Lung (tissue), 12 donors: Measurements from ENCODE around the gene FOXA3. TPM values are rescaled to one million over a fixed set of nuclear protein-coding genes. Genes with fewer than 3 reads are reported as not detected.

Source experiments
- ATAC-seq: fragments of 200-7000 bp; cut with Tn5 transposase; one replicate; pipeline ENCODE4 v1.9.1; 2020; ENCODE audit warnings: moderate number of reproducible peaks; ENCODE audit not compliant: insufficient read depth, low FRiP score
- DNase-seq, 3 donors: peaks; one replicate each; pipeline ENCODE4 v3.0.0-alpha.2; 2013 to 2017
- H3K27ac ChIP-seq, 2 donors: one replicate each; pipeline ENCODE4 v1.5.1; 2013; ENCODE audit warnings: mild to moderate bottlenecking in 2 of 2, moderate library complexity in 2 of 2, control low read depth in 1 of 2, inconsistent platforms in 1 of 2, low read depth in 1 of 2, low read length in 1 of 2
- H3K27me3 ChIP-seq, 3 donors: one replicate each; pipeline ENCODE4 v1.5.1; 2013; ENCODE audit warnings: low read length in 2 of 3; ENCODE audit not compliant: control insufficient read depth in 3 of 3, insufficient read depth in 3 of 3
- H3K36me3 ChIP-seq, 4 donors: one replicate each; pipeline ENCODE4 v1.5.1; 2013; ENCODE audit warnings: low read length in 4 of 4, mild to moderate bottlenecking in 1 of 4, moderate library complexity in 1 of 4; ENCODE audit not compliant: control insufficient read depth in 4 of 4, insufficient read depth in 4 of 4
- H3K4me1 ChIP-seq, 5 donors: one replicate each; pipeline ENCODE4 v1.5.1; 2013; ENCODE audit warnings: low read length in 5 of 5, mild to moderate bottlenecking in 2 of 5, moderate library complexity in 1 of 5; ENCODE audit not compliant: control insufficient read depth in 5 of 5, insufficient read depth in 5 of 5
- H3K4me3 ChIP-seq: one replicate; pipeline ENCODE4 v1.5.1; 2013; ENCODE audit warnings: mild to moderate bottlenecking, control low read depth, moderate library complexity
- H3K9ac ChIP-seq, 2 donors: one replicate each; pipeline ENCODE4 v1.5.1; 2013; ENCODE audit warnings: low read length in 2 of 2, control low read depth in 1 of 2; ENCODE audit not compliant: insufficient read depth in 1 of 2
- H3K9me3 ChIP-seq, 4 donors: one replicate each; pipeline ENCODE4 v1.5.1; 2013; ENCODE audit warnings: low read length in 3 of 4, mild to moderate bottlenecking in 1 of 4, moderate library complexity in 1 of 4; ENCODE audit not compliant: control insufficient read depth in 4 of 4, insufficient read depth in 3 of 4
- CTCF ChIP-seq: IDR thresholded peaks from 2 replicates; pipeline ENCODE4 v1.5.1; 2012; ENCODE audit warnings: mild to moderate bottlenecking; ENCODE audit errors: control extremely low read depth, extremely low read depth
- WGBS, 2 donors: extraction: QIAGEN DNeasy Blood & Tissue Kit; methylation state at CpG; one replicate each; pipeline ENCODE4 v1.1.7; 2013; 5-methylcytosine and 5-hydroxymethylcytosine counted together
- polyA plus RNA-seq, 2 donors: library from polyadenylated mRNA; stranded (reverse); fragments of 200-250 nt; gene quantifications; one replicate each; pipeline ENCODE4 v1.2.1, GENCODE V29; 2013
- total RNA-seq, 2 donors: library from RNA; depleted of rRNA in 1 of 2; stranded (reverse); fragments of >200 nt in 1 of 2; gene quantifications; one replicate each; pipeline ENCODE4 v1.2.1, GENCODE V29; 2014 to 2021
- donor health status: control.
- donor health status: control.
- donor health status: Bipolar disorder and iron deficiency.
- donor health status: healthy.
- donor health status: DM: yes; HTN: yes; CAD: no.

FOXA3 gene
- total and polyA plus RNA-seq, 4 donors: 0.43 to 0.68 (median 0.51) TPM

- peaks cover 22 to 85% (median 47%) of the 10 kb centered on the region in 4 donors for H3K36me3 ChIP-seq
- H3K9ac ChIP-seq: no peak overlapping the region
- H3K4me1 ChIP-seq: no peaks in the 10 kb centered on the region
- no peak for DNase-seq
- H3K27ac ChIP-seq: no peak overlapping the region
- H3K9me3 ChIP-seq: no peaks in the 10 kb centered on the region
- no peak for ATAC-seq
- WGBS, 2 donors: 92 to 93% methylated on average over 11 of the region's 11 CpGs
- H3K4me3 ChIP-seq: no peak overlapping the region
- no peak for TF ChIP-seq CTCF
- no peaks in the 10 kb centered on the region for H3K27me3 ChIP-seq
These were observed 37.2 kb upstream of the FOXA3 start for GRCh38 chr19:45826934-45827333.

- no peak overlapping the region for H3K4me3 ChIP-seq
- 94 to 95% methylated on average over 16 of the region's 16 CpGs for WGBS, 2 donors
- H3K36me3 ChIP-seq: peaks cover 28 to 84% (median 53%) of the 10 kb centered on the region in 4 donors
- DNase-seq (no peak), ATAC-seq (no peak)
- H3K9me3 ChIP-seq: no peaks in the 10 kb centered on the region
- no peak overlapping the region for H3K27ac ChIP-seq
- no peak overlapping the region for H3K9ac ChIP-seq
- no peak for TF ChIP-seq CTCF
- no peaks in the 10 kb centered on the region for H3K27me3 ChIP-seq
- no peaks in the 10 kb centered on the region for H3K4me1 ChIP-seq
These were observed 36.5 kb upstream of the FOXA3 start for GRCh38 chr19:45827459-45828093.

GRCh38 chr19:45828523-45828922, 35.6 kb upstream of the FOXA3 start:
- WGBS, 2 donors: 92 to 94% methylated on average over 9 of the region's 9 CpGs
- no peaks in the 10 kb centered on the region for H3K4me1 ChIP-seq
- DNase-seq: no peak
- H3K27me3 ChIP-seq: no peaks in the 10 kb centered on the region
- H3K9ac ChIP-seq: no peak overlapping the region
- H3K27ac ChIP-seq: no peak overlapping the region
- no peak overlapping the region for H3K4me3 ChIP-seq
- no peak for TF ChIP-seq CTCF
- no peaks in the 10 kb centered on the region for H3K9me3 ChIP-seq
- H3K36me3 ChIP-seq: peaks cover 28 to 75% (median 47%) of the 10 kb centered on the region in 4 donors
- ATAC-seq: no peak

GRCh38 chr19:45828945-45829344, 35.2 kb upstream of the FOXA3 start:
- no peak overlapping the region for H3K27ac ChIP-seq
- H3K4me1 ChIP-seq: no peaks in the 10 kb centered on the region
- no peak overlapping the region for H3K4me3 ChIP-seq
- TF ChIP-seq CTCF: no peak
- no peaks in the 10 kb centered on the region for H3K27me3 ChIP-seq
- no peaks in the 10 kb centered on the region for H3K9me3 ChIP-seq
- 96% methylated on average over 16 of the region's 16 CpGs for WGBS, 2 donors
- ATAC-seq: no peak
- H3K9ac ChIP-seq: no peak overlapping the region
- DNase-seq: no peak
- peaks cover 28 to 71% (median 46%) of the 10 kb centered on the region in 4 donors for H3K36me3 ChIP-seq
